Measurements from ENCODE around the gene NR5A2. TPM values are rescaled to one million over a fixed set of nuclear protein-coding genes. Genes with fewer than 3 reads are reported as not detected.

NR5A2 gene
- total RNA-seq, 2 donors from 2014 or later = 0.62 to 1.7 TPM

GRCh38 chr1:200048244-200048643 is 20.7 kb downstream of the NR5A2 start:
- H3K27me3 Mint-ChIP-seq (ENCODE audit: insufficient read depth) = peaks cover 7% of the 10 kb centered on the region

GRCh38 chr1:200049810-200050209 is 22.3 kb downstream of the NR5A2 start:
- WGBS, 2 experiments (ENCODE audit: insufficient coverage in 1 of 2, insufficient read length in 1 of 2) = 88 to 91% methylated on average over 6 to 7 of the region's 7 CpGs
- DNase-seq = no peak
- Histone ChIP-seq H3K36me3 (ENCODE audit: control insufficient read depth, insufficient read depth, low read length) (no peaks in the 10 kb centered on the region), H3K4me1 (ENCODE audit: control insufficient read depth, insufficient read depth, low read length) (no peaks in the 10 kb centered on the region), H3K4me3 (ENCODE audit: low read length) (no peak overlapping the region), H3K27ac (ENCODE audit: low read depth, low read length) (no peak overlapping the region), H3K27me3 (ENCODE audit: control insufficient read depth, insufficient read depth, low read length, poor library complexity, severe bottlenecking) (peaks cover 5% of the 10 kb centered on the region), H3K9ac (ENCODE audit: extremely low read depth, low read length, poor library complexity, severe bottlenecking) (no peak overlapping the region), H3K9me3 (ENCODE audit: control insufficient read depth, low read length) (no peaks in the 10 kb centered on the region)
- no peaks in the 10 kb centered on the region for H3K36me3 Mint-ChIP-seq (ENCODE audit: low read depth)
- H3K27me3 Mint-ChIP-seq (ENCODE audit: insufficient read depth) = no peaks in the 10 kb centered on the region
- H3K4me1 Mint-ChIP-seq = peaks cover 26% of the 10 kb centered on the region
- H3K4me3 Mint-ChIP-seq = peak overlapping the region; percentile 5
- no peak for TF ChIP-seq CTCF (conservative IDR thresholded peaks at IDR 0.05)
- no peaks in the 10 kb centered on the region for H3K9me3 Mint-ChIP-seq
- peak overlapping the region; percentile 49 for H3K27ac Mint-ChIP-seq

More at GRCh38 chr1:200048244-200048643, 20.7 kb downstream of the NR5A2 start:
- H3K4me1 Mint-ChIP-seq = peaks cover 24% of the 10 kb centered on the region
- DNase-seq = peak; percentile 93
- Histone ChIP-seq H3K4me1 (ENCODE audit: control insufficient read depth, insufficient read depth, low read length) (no peaks in the 10 kb centered on the region), H3K27ac (ENCODE audit: low read depth, low read length) (no peak overlapping the region), H3K9me3 (ENCODE audit: control insufficient read depth, low read length) (no peaks in the 10 kb centered on the region), H3K36me3 (ENCODE audit: control insufficient read depth, insufficient read depth, low read length) (no peaks in the 10 kb centered on the region), H3K27me3 (ENCODE audit: control insufficient read depth, insufficient read depth, low read length, poor library complexity, severe bottlenecking) (peaks cover 20% of the 10 kb centered on the region), H3K9ac (ENCODE audit: extremely low read depth, low read length, poor library complexity, severe bottlenecking) (no peak overlapping the region), H3K4me3 (ENCODE audit: low read length) (no peak overlapping the region)
- peak overlapping the region; percentile 81 for H3K27ac Mint-ChIP-seq
- no peaks in the 10 kb centered on the region for H3K9me3 Mint-ChIP-seq
- no peaks in the 10 kb centered on the region for H3K36me3 Mint-ChIP-seq (ENCODE audit: low read depth)
- TF ChIP-seq CTCF (conservative IDR thresholded peaks at IDR 0.05) = peak; percentile 21
- H3K4me3 Mint-ChIP-seq = peak overlapping the region; percentile 7
- WGBS, 2 experiments (ENCODE audit: insufficient coverage in 1 of 2, insufficient read length in 1 of 2) = 40 to 41% methylated on average over 3 to 5 of the region's 5 CpGs

GRCh38 chr1:200051620-200052019 is 24.1 kb downstream of the NR5A2 start:
- Mint-ChIP-seq H3K36me3 (ENCODE audit: low read depth) (no peaks in the 10 kb centered on the region), H3K4me1 (peaks cover 26% of the 10 kb centered on the region), H3K9me3 (no peaks in the 10 kb centered on the region), H3K27me3 (ENCODE audit: insufficient read depth) (no peaks in the 10 kb centered on the region), H3K27ac (no peak overlapping the region), H3K4me3 (no peak overlapping the region)
- no peak for TF ChIP-seq CTCF (conservative IDR thresholded peaks at IDR 0.05)
- no peaks in the 10 kb centered on the region for H3K27me3 ChIP-seq (ENCODE audit: control insufficient read depth, insufficient read depth, low read length, poor library complexity, severe bottlenecking)
- 93 to 100% methylated on average over 2 to 4 of the region's 4 CpGs for WGBS, 2 experiments (ENCODE audit: insufficient coverage in 1 of 2, insufficient read length in 1 of 2)
- H3K4me1 ChIP-seq (ENCODE audit: control insufficient read depth, insufficient read depth, low read length) = no peaks in the 10 kb centered on the region
- no peak overlapping the region for H3K9ac ChIP-seq (ENCODE audit: extremely low read depth, low read length, poor library complexity, severe bottlenecking)
- H3K4me3 ChIP-seq (ENCODE audit: low read length) = no peak overlapping the region
- H3K9me3 ChIP-seq (ENCODE audit: control insufficient read depth, low read length) = no peaks in the 10 kb centered on the region
- no peak overlapping the region for H3K27ac ChIP-seq (ENCODE audit: low read depth, low read length)
- no peak for DNase-seq
- no peaks in the 10 kb centered on the region for H3K36me3 ChIP-seq (ENCODE audit: control insufficient read depth, insufficient read depth, low read length)
